Natural killer cell (primary cell): Measurements from ENCODE around the gene FYN. TPM values are rescaled to one million over a fixed set of nuclear protein-coding genes. Genes with fewer than 3 reads are reported as not detected.
A peak's percentile ranks its signal among the peaks of the same experiment; 100 is the strongest.

ENCODE experiments used
- ATAC-seq, 3 donors: fragments of 150-1000 bp in 2 of 3; fragments of 200-7000 bp in 1 of 3; cut with Tn5 transposase; 1 replicate in 1 of 3; 2 replicates in 2 of 3; pipeline ENCODE4 v1.10.0; 2021; ENCODE audit warnings: mild to moderate bottlenecking in 2 of 3, moderate library complexity in 2 of 3
- DNase-seq, 2 donors: peaks; one replicate each; pipeline versions ENCODE4 v3.0.0 to v3.0.0-alpha.2; 2013 to 2021; ENCODE audit warnings: mixed read lengths in 1 of 2
- H3K27ac ChIP-seq: one replicate; pipeline ENCODE4 v1.5.1; 2013; ENCODE audit warnings: mild to moderate bottlenecking, low read length
- H3K27me3 ChIP-seq: one replicate; pipeline ENCODE4 v1.6.1; 2013; ENCODE audit warnings: low read length; ENCODE audit not compliant: control insufficient read depth, insufficient read depth
- H3K36me3 ChIP-seq: one replicate; pipeline ENCODE4 v1.6.1; 2013; ENCODE audit warnings: low read length; ENCODE audit not compliant: control insufficient read depth, insufficient read depth
- H3K4me1 ChIP-seq: one replicate; pipeline ENCODE4 v1.6.1; 2013; ENCODE audit warnings: low read length; ENCODE audit not compliant: control insufficient read depth, insufficient read depth
- H3K4me3 ChIP-seq: one replicate; pipeline ENCODE4 v1.5.1; 2013; ENCODE audit warnings: low read length
- H3K9me3 ChIP-seq: one replicate; pipeline ENCODE4 v1.6.1; 2013; ENCODE audit warnings: low read length; ENCODE audit not compliant: control insufficient read depth, insufficient read depth
- H3K27ac Mint-ChIP-seq, 2 donors: one replicate each; pipeline ENCODE4 v1.8.0; 2022; ENCODE audit warnings: mild to moderate bottlenecking in 2 of 2, mixed read lengths in 2 of 2, moderate library complexity in 1 of 2
- H3K27me3 Mint-ChIP-seq, 2 donors: one replicate each; pipeline ENCODE4 v1.8.0; 2022; ENCODE audit warnings: low read depth in 2 of 2, mixed read lengths in 2 of 2
- H3K36me3 Mint-ChIP-seq: one replicate; pipeline ENCODE4 v1.8.0; 2022; ENCODE audit warnings: mixed read lengths
- H3K4me1 Mint-ChIP-seq, 2 donors: one replicate each; pipeline ENCODE4 v1.8.0; 2022; ENCODE audit warnings: mixed read lengths in 2 of 2
- H3K4me3 Mint-ChIP-seq: one replicate; pipeline ENCODE4 v1.8.0; 2022; ENCODE audit warnings: mild to moderate bottlenecking, moderate library complexity, mixed read lengths
- H3K9me3 Mint-ChIP-seq, 2 donors: one replicate each; pipeline ENCODE4 v1.8.0; 2022; ENCODE audit warnings: mixed read lengths in 2 of 2
- WGBS: methylation state at CpG from one replicate; pipeline ENCODE4 v1.1.7; 2013; ENCODE audit warnings: missing lambda C conversion rate; ENCODE audit not compliant: insufficient coverage; 5-methylcytosine and 5-hydroxymethylcytosine counted together
- intact Hi-C: fragments of 100-400 bp; cut with micrococcal nuclease; formaldehyde crosslinking; loops from one replicate; pipeline ENCODE4 v1.14.2; 2022
- total RNA-seq, 4 donors: library from RNA; stranded (reverse); fragments of 120-200 nt in 1 of 4; gene quantifications; one replicate each; pipeline versions ENCODE4 v1.2.3 to v1.2.4, GENCODE V29; 2013 to 2022
- TF ChIP-seq, protein P1 (sequence below): fragments of 200-600 bp; IDR thresholded peaks from one replicate; pipeline ENCODE4 v1.8.0; 2022; ENCODE audit warnings: antibody characterized with exemption

FYN gene
- total RNA-seq, 3 donors from 2014 or later (not counting 1 experiment from before 2014, with no cell fraction given) = 616 to 757 (median 713) TPM

DNA sequence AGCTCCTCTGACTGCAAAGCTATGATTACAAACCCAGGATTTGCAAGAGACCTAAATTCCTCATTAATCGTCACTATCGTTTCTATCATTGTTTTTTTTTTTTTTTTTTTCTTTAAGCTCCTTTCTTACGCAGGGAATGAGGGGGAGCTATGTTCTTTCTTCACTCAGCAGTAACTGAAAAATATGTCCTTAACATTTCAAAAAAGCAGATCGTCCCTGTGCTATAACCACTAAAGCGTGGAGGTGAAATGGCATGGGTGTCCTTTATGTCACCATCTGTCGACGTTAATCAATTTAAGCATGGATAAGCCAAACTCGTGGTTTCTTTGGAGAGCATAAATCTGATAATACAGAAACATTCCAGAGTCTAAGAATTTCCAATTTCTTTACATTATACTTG lies 199.7 kb downstream of the FYN start:
- H3K27me3 Mint-ChIP-seq = no peaks in the 10 kb centered on the region
- H3K36me3 Mint-ChIP-seq = peaks cover 15% of the 10 kb centered on the region

DNA sequence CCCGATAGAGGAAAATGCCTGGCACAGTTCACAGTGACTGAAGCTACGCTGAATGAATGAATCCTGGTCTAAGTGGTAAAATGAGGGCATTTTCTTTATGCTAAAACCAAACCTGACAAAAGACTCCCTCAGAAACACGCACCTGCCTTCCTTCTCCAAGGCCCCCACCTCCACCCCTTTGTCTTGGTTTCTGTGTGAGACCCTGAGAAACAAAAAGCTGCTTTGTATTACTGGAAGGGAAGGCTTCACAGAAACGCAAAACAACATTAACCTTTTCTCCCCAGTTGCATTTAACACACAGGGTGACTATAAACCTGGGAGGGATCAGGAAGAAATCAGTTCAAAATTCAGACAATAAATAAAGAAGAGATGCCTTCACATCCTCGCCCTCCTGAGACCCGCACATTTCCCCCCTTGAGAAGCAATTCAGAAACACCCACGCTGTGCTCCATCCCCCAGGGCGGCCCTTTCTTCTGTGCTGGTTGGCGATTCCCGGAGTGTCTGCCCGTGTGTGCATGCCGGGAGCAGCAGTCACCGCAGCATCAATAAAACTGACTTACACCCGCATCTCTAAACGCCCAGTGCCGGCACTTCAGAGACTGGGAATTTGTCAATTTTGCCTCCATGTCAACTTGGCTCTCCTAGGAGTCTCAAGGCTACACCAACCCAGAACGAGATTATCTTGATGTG lies 200.3 kb downstream of the FYN start:
- WGBS = 97% methylated on average over 16 of the region's 17 CpGs
- H3K9me3 ChIP-seq = no peaks in the 10 kb centered on the region
- Mint-ChIP-seq H3K4me3 (no peak overlapping the region), H3K27ac (peak overlapping the region; percentile 59 to 62), H3K27me3 (no peaks in the 10 kb centered on the region), H3K4me1 (peaks cover 13 to 30% of the 10 kb centered on the region in 2 donors), H3K9me3 (no peaks in the 10 kb centered on the region), H3K36me3 (peaks cover 19% of the 10 kb centered on the region)
- peaks cover 91% of the 10 kb centered on the region for H3K36me3 ChIP-seq
- no peak overlapping the region for H3K4me3 ChIP-seq
- TF ChIP-seq, protein P1, sequence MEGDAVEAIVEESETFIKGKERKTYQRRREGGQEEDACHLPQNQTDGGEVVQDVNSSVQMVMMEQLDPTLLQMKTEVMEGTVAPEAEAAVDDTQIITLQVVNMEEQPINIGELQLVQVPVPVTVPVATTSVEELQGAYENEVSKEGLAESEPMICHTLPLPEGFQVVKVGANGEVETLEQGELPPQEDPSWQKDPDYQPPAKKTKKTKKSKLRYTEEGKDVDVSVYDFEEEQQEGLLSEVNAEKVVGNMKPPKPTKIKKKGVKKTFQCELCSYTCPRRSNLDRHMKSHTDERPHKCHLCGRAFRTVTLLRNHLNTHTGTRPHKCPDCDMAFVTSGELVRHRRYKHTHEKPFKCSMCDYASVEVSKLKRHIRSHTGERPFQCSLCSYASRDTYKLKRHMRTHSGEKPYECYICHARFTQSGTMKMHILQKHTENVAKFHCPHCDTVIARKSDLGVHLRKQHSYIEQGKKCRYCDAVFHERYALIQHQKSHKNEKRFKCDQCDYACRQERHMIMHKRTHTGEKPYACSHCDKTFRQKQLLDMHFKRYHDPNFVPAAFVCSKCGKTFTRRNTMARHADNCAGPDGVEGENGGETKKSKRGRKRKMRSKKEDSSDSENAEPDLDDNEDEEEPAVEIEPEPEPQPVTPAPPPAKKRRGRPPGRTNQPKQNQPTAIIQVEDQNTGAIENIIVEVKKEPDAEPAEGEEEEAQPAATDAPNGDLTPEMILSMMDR = no peak
- ATAC-seq = no peak
- intact Hi-C loops = no loop called here
- no peaks in the 10 kb centered on the region for H3K27me3 ChIP-seq
- H3K4me1 ChIP-seq = peaks cover 8% of the 10 kb centered on the region
- no peak overlapping the region for H3K27ac ChIP-seq
- DNase-seq = no peak

More for the DNA sequence above, 199.7 kb downstream of the FYN start:
- peak overlapping the region; percentile 59 to 62 for H3K27ac Mint-ChIP-seq
- Histone ChIP-seq H3K4me3 (no peak overlapping the region), H3K4me1 (peaks cover 8% of the 10 kb centered on the region), H3K36me3 (peaks cover 90% of the 10 kb centered on the region), H3K27me3 (no peaks in the 10 kb centered on the region), H3K9me3 (no peaks in the 10 kb centered on the region), H3K27ac (no peak overlapping the region)
- 93% methylated on average over 7 of the region's 8 CpGs for WGBS
- no peak for DNase-seq
- no peaks in the 10 kb centered on the region for H3K9me3 Mint-ChIP-seq
- no peak for ATAC-seq
- peaks cover 18 to 31% of the 10 kb centered on the region in 2 donors for H3K4me1 Mint-ChIP-seq
- H3K4me3 Mint-ChIP-seq = no peak overlapping the region
- TF ChIP-seq, protein P1 = no peak
- intact Hi-C loops = no loop called here

DNA sequence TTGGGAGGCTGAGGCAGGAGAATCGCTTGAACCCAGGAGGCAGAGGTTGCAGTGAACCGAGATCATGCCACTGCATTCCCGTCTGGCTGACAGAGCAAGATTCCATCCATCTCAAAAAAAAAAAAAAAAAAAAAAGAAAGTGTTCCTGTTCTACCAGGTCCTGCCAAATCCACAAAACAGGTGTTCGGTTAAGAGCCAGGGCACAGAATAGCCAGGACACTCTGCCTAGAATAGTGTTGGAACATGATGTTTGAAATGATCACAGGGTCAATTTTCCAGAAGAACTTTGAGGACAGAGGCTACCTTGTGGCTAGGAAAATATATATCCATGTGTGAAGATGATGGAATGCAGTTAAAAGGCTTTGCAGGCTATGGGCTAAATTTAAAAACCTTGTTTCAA lies 203.9 kb downstream of the FYN start:
- no peak overlapping the region for H3K4me3 Mint-ChIP-seq

More for the DNA sequence above, 203.9 kb downstream of the FYN start:
- Histone ChIP-seq H3K4me3 (no peak overlapping the region), H3K27ac (no peak overlapping the region), H3K9me3 (no peaks in the 10 kb centered on the region), H3K27me3 (no peaks in the 10 kb centered on the region), H3K4me1 (peaks cover 5% of the 10 kb centered on the region), H3K36me3 (peaks cover 92% of the 10 kb centered on the region)
- WGBS = 75% methylated on average over 4 of the region's 4 CpGs
- Mint-ChIP-seq H3K27ac (peak overlapping the region; percentile 22 to 68), H3K4me1 (peaks cover 15 to 39% of the 10 kb centered on the region in 2 donors), H3K9me3 (no peaks in the 10 kb centered on the region), H3K36me3 (peaks cover 23% of the 10 kb centered on the region), H3K27me3 (no peaks in the 10 kb centered on the region)
- TF ChIP-seq, protein P1 = no peak
- ATAC-seq (no peak), DNase-seq (no peak)
- intact Hi-C loops = no loop called here
